ENCODE measurements around the gene ANKIB1.

Gene ANKIB1

GRCh38 chr7:92259610-92260247 lies 14.0 kb downstream of the ANKIB1 start (continued):
- TF ChIP-seq ZNF513 (tag by site-specific recombination; IDR thresholded peaks at IDR 0.05) (no peak), ELK4 (IDR thresholded peaks at IDR 0.05; ENCODE audit: borderline replicate concordance, low read depth, low read length) (no peak), ZNF792 (tag by site-specific recombination; IDR thresholded peaks at IDR 0.05) (no peak), ZNF514 (tag by site-specific recombination; IDR thresholded peaks at IDR 0.05) (no peak), BCL11A (tag by site-specific recombination; IDR thresholded peaks at IDR 0.05; ENCODE audit: low read depth) (no peak), ZNF785 (tag by site-specific recombination; IDR thresholded peaks at IDR 0.05) (no peak)

- peaks cover 0 to 3% of the 10 kb centered on the region in 2 experiments; a peak in 1 of 3 replicates for H3K36me3 ChIP-seq (ENCODE audit: control insufficient read depth in 2 of 2, insufficient read depth in 1 of 2, low read length in 2 of 2)
- no peak for TF ChIP-seq ZNF354C (tag by site-specific recombination; IDR thresholded peaks at IDR 0.05; ENCODE audit: borderline replicate concordance, low read depth)
- no peak for TF ChIP-seq ZNF362 (tag by site-specific recombination; IDR thresholded peaks at IDR 0.05)
- TF ChIP-seq KLF17 (tag by site-specific recombination; IDR thresholded peaks at IDR 0.05): no peak
- TF ChIP-seq FEZF1 (tag by site-specific recombination; IDR thresholded peaks at IDR 0.05): no peak
- TF ChIP-seq ZNF391 (tag by site-specific recombination; IDR thresholded peaks at IDR 0.05; ENCODE audit: borderline replicate concordance, low read depth): no peak
- no peak for TF ChIP-seq ZSCAN16 (tag by site-specific recombination; IDR thresholded peaks at IDR 0.05)
- no peak for TF ChIP-seq ZNF416 (tag by site-specific recombination; IDR thresholded peaks at IDR 0.05)
- no peaks in the 10 kb centered on the region for H3K9me3 ChIP-seq (ENCODE audit: control insufficient read depth, insufficient read depth, low read depth, low read length)
- no peak overlapping the region for H3K4me3 ChIP-seq (ENCODE audit: low read depth, low read length)
- H3K4me1 ChIP-seq (ENCODE audit: control insufficient read depth, insufficient read depth, low read length): no peaks in the 10 kb centered on the region
- ChIA-PET POLR2A (interaction anchor here (1.0 kb wide), 1 partner anchor 15 kb away, joined by 5 read pairs; the partner anchor contains the start of genes ANKIB1 and KRIT1), CTCF (interaction anchor here (0.7 kb wide), 1 partner anchor 157 kb away, joined by 3 read pairs; no protein-coding TSS in a partner anchor)
- H3K27ac ChIP-seq (ENCODE audit: extremely low read depth, low read depth, low read length): no peak overlapping the region
Measured at GRCh38 chr7:92260248-92260781, 14.5 kb downstream of the ANKIB1 start.

- POLR2A ChIA-PET: no interaction called here
- CTCF ChIA-PET: interaction anchor here (1.2 kb wide), 1 partner anchor 127 kb away, joined by 3 read pairs; no protein-coding TSS in a partner anchor
- peaks cover 0 to 3% of the 10 kb centered on the region in 2 experiments; a peak in 1 of 3 replicates for H3K36me3 ChIP-seq (ENCODE audit: control insufficient read depth in 2 of 2, insufficient read depth in 1 of 2, low read length in 2 of 2)
- H3K4me1 ChIP-seq (ENCODE audit: control insufficient read depth, insufficient read depth, low read length): no peaks in the 10 kb centered on the region
- no peak overlapping the region for H3K4me3 ChIP-seq (ENCODE audit: low read depth, low read length)
- no peak overlapping the region for H3K27ac ChIP-seq (ENCODE audit: extremely low read depth, low read depth, low read length)
- H3K9me3 ChIP-seq (ENCODE audit: control insufficient read depth, insufficient read depth, low read depth, low read length): no peaks in the 10 kb centered on the region
- TF ChIP-seq ZXDB (tag by site-specific recombination; IDR thresholded peaks at IDR 0.05): no peak
- no peak for TF ChIP-seq ZNF548 (tag by site-specific recombination; IDR thresholded peaks at IDR 0.05)
- no peak for TF ChIP-seq ZNF239 (tag by site-specific recombination; IDR thresholded peaks at IDR 0.05)
- TF ChIP-seq ZNF488 (tag by site-specific recombination; IDR thresholded peaks at IDR 0.05): no peak
- TF ChIP-seq ZNF530 (tag by site-specific recombination; IDR thresholded peaks at IDR 0.05; ENCODE audit: low read depth): no peak
- TF ChIP-seq ZBTB7A (tag by site-specific recombination; IDR thresholded peaks at IDR 0.05; ENCODE audit: low read depth): no peak
- no peak for TF ChIP-seq ZNF221 (tag by site-specific recombination; IDR thresholded peaks at IDR 0.05; ENCODE audit: borderline replicate concordance)
- no peak for TF ChIP-seq BCL11B (tag by site-specific recombination; IDR thresholded peaks at IDR 0.05; ENCODE audit: low read depth)
- TF ChIP-seq ZNF18 (tag by site-specific recombination; IDR thresholded peaks at IDR 0.05): no peak
- TF ChIP-seq ZNF76 (tag by site-specific recombination; IDR thresholded peaks at IDR 0.05; ENCODE audit: borderline replicate concordance, low read depth): no peak
- no peak for TF ChIP-seq ZNF350 (tag by site-specific recombination; IDR thresholded peaks at IDR 0.05)
Measured at GRCh38 chr7:92266415-92267241, 20.9 kb downstream of the ANKIB1 start.

Measured in HEK293 (cell line).